HG02623 (cell line): ENCODE measurements around the gene FNDC11.

Experiments
- ATAC-seq: cut with Tn5 transposase; IDR thresholded peaks from one replicate; pipeline ENCODE4 v1.9.1; 2021; ENCODE audit warnings: moderate library complexity; ENCODE audit not compliant: unreplicated experiment

Gene FNDC11

DNA sequence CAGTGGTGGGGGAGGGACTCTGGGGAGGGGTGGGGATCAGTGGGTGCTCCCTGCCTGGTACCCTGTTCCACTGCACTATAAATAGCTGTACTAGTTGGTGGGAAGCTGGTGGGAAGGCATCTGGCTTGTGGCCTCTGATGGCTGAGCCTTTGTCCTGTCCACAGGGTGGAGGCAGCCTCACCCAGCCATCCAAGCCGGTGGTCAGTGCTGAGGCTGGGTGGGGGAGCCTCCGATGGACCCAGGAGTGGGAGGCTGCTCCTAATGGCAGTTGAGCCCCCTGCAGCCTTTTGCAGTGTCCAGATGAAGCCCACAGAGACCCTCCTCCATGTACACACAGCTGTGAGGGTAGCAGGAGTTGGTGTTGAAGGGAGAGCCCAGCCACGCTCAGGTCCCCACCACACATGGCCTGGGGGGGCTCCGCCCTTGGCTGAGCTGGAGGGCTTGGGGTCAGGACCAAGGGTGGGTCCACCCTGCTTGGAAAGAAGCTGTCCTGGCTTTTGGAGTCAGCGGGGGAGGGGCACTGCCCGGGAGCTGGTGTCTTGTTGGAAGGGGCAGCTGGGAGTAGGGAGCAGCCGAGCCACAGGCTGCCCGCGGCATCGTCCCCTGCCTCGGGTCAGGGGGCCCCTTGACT, 30.9 kb upstream of the FNDC11 start:
- ATAC-seq: no peak

DNA sequence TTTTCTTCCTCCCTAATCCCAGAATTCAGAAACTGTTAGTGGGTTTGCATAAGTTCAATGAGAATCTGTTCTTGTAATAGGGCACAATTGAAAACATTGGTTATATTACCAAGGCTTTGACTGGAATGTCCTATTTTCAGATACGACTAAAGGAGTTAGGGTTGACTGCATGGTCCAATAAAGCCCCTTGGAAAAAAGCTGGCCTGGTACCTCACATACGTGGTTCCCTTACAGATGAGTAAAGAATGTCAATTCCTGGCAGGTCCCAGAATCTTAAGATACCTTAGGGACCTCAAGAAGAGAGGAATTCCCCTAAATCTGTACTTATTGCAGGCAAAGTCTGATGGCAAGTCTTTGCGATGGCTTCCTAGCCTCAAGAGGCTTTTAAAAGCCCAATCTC, 28.8 kb upstream of the FNDC11 start:
- ATAC-seq: no peak

DNA sequence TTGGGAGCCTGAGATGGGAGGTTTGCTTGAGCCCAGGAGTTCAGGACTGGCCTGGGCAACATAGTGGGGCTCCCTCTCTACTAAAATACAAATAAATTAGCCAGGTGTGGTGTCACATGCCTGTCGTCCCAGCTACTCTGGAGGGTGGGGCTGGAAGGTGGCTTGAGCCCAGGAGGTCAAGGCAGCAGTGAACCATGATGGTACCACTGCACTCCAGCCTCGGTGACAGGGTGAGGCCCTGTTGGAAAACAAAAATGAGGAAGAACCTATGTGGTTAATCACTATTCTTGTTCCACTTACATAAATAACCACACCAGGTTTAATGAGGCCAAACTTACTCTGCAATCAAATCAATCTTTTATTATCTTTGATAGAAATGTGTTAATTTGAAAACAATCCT, 28.0 kb upstream of the FNDC11 start:
- no peak for ATAC-seq

DNA sequence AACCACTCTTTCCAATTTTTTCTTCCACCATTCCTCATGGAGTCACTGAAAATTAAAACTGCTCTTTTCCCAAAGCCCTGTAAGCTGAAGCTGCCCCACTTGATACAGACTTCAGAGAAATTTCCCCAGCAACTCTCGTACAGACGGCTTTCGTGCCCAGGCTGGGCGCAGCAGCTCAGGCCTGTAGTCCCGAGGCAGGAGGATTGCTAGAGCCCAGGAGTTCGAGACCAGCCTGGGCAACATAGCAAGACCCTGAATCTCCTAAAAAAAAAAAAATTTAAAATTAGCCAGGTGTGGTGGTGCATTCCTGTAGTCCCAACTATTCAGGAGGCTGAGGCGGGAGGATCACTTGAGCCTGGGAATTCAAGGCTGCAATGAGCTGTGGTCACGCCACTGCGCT, 26.8 kb upstream of the FNDC11 start:
- ATAC-seq: no peak

DNA sequence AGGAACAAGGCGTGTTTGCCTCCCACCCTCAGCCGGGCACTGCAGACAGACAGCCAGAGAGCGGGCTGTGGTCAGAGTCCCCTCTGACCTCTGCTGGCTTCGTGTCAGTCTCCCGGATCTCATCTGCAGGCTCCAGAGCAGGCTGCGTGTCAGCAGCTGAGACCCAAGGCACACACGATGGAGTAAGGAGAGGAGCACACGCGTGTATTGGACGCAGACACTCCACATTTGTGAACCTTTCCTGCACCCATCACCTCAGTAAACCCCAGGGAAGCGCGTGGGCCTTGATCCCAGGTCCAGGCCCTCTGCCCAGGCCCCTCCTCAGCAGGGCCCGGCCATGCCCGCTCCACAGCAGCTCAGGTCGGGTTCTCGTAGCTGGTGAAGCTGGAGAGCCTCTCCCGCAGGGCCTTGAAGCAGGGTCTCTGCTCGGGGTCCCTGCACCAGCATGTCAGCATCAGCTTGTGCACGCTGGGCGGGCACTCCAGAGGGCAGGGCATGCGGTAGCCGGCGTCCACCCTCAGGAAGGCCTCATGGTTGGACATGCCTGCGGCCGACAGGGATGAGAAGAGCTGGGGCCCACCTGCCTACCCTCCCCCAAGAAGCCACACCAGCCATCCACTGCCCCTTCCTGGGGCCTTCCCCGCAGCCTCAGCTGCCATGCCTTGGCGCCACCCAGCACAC, 24.6 kb upstream of the FNDC11 start:
- ATAC-seq: no peak

DNA sequence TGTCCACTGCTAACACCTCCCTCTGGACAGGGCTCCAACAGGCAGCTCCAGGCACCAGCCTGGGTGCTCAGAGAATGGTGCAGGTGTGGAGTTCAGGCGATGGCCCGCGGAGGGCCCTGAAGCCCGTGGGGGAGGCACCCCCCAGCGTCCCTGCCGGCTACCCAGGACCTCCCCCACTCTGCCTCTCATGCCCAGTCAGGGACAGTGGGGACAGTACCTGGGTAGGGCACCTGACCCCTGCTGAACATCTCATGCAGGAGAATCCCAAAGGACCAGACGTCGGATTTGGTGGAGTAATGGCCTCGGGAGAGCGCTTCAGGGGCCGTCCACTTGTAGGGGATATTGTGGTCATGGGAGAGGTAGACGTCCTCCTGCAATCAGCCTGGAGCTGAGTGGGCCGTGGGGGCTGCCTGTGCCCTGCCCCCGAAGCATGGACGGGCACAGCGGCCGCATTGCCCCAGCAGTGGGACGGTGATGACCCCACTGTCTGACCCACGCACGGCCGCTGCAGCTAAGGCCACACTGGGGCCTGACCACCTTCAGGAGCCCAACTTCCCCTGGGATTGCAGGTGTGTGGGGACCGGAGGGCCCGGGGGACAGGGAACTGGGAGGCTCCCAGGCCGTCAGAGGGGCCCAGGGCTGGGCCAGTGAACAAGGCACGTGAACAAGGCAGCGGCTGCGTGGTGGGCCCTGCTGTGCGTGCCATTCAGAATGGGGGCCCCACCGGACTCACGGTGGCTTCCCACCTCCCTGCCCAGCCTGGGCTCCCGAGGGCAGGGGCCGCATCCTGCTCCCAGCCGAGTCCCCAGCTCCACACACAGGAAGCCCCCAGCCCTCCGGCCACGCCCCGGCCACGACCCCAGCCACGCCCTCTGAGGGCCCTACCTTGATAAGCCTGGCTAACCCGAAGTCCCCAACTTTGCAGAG, 23.8 kb upstream of the FNDC11 start:
- ATAC-seq: no peak

DNA sequence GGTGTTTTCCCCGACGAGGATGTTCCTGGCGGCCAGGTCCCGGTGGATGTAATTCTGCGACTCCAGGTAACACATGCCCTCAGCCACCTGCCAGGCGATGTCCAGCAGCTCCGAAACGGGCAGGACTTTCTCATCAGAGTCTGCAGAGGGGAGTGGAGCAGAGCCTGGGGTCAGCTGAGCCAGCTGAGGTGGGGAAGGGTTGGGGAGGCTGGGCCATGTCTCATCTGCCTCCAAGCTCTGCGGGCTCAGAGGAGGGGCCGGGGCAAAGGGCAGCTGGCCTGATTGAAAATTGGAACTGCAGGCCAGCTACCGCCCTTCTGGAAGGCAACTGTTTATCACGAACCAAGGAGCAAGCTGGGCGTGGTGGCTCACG, 23.2 kb upstream of the FNDC11 start:
- ATAC-seq: no peak

DNA sequence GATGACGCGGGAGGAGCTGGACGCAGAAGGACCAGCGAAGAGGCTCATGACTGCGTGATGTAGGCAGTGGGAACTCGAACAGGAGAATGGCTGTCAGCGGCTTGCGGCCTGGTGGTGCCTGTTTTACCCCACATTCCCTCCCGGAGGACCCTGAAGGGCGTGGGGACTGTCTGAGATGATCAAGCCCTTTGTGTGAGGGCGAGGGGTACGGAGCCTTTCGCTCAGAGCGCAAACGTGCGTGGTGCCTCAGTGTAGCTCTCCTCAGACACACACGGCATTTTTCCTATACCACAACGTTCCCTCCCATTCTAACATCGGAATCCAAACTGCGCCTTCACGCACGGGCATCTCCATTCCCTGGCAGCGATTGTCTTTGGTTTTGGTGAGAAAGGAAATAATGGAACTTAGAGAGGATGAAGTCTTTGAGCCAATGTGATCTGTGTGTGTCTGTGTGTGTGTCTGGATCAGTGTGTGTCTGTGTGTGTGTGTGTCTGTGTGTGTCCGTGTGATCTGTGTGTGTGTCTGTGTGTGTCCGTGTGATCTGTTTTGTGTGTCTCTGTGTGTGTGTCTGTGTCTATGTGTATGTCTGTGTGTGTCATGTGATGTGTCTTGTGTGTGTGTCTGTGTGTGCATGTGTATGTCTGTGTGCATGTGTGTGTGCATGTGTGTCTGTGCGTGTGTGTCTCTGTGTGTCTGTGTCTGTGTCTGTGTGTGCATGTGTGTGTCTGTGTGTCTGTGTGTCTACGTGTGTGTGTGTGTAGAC, 22.1 kb upstream of the FNDC11 start:
- no peak for ATAC-seq

DNA sequence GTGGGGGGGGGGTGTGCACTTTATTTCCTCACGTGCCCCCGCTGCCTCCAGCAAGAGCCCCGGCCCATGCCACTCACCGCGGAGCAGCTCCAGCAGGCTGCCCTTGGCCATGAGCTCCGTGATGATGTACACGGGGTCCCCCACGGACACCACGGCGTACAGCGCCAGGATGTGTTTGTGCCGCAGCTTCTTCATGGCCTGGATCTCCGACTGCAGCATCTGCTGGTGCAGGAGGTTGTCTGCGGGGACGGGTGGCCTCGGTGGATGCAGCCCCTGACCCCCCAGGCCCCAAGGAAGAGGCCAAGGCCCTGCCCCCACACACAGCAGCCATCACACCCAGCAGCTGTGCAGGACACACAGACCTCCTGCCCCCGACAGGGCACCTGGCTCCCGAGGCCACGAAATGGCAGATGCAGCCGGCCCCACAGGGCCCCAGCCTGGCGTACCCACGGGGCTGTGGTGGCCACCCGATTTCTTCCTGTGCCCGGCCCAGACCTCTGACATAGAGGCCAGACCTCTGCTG, 21.4 kb upstream of the FNDC11 start:
- ATAC-seq: no peak

DNA sequence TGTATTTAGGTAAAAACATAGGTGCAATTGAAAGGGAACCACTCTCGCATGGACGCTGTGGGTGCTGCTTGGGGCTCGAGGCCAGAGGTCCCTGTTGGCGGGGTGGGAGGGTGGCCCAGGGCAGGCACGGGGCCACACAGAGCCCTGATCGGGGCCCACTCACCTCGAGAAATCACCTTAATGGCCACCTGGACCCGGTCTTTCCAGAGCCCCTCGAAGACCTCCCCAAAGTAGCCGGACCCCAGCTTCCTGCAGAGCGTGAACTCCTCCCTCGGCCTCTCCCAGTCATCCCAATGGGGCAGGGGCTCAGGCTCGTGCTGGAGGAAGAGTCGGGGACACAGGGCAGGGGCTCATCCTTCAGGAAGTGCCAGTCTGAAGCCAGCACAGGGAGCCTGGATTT, 20.6 kb upstream of the FNDC11 start:
- no peak for ATAC-seq

DNA sequence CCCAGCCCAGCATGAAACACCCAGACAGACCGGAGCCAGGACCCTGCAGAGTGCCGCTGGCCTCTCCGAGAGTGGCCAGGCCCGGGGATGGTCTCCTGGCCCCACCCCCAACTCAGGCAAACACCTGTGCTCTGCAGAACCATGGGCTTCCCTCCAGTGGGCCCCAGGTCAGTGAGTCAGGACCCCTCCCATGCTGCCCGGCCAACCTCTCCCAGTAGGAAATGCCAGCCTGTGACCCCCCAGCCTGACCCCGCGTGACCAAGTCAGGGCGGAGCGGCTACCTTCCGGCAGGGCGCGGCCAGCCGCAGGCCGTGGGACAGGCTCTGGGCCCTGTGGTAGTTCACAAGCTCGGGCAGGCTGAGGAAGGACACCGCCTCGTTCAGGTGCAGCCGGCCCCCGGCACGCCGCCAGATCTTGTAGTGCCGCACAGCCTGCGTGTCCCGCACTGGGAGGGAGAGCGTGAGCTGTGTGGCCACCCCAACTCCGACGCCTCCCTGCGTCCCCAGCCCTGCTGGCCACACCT, 20.0 kb upstream of the FNDC11 start:
- no peak for ATAC-seq

DNA sequence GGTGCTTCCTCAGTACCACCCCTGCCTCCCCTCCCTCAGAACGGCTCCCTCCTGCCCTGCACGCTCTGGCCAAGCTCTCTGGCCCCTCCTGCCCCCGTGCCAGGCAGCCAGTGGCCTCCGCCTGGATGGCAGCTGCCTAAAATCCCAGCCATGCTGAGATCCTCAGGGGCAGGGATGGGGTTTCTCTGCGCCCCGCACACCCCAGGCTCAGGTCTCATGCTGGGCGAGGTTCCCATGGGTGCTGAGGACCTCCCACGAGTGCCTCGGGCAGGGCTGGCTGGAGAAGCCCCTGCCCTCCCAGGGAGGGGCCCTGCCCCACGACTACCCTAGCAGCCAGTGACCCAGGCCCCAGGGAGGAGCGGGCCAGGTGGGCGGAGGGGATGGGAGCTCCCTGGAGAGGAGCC, 19.5 kb upstream of the FNDC11 start:
- ATAC-seq: no peak

DNA sequence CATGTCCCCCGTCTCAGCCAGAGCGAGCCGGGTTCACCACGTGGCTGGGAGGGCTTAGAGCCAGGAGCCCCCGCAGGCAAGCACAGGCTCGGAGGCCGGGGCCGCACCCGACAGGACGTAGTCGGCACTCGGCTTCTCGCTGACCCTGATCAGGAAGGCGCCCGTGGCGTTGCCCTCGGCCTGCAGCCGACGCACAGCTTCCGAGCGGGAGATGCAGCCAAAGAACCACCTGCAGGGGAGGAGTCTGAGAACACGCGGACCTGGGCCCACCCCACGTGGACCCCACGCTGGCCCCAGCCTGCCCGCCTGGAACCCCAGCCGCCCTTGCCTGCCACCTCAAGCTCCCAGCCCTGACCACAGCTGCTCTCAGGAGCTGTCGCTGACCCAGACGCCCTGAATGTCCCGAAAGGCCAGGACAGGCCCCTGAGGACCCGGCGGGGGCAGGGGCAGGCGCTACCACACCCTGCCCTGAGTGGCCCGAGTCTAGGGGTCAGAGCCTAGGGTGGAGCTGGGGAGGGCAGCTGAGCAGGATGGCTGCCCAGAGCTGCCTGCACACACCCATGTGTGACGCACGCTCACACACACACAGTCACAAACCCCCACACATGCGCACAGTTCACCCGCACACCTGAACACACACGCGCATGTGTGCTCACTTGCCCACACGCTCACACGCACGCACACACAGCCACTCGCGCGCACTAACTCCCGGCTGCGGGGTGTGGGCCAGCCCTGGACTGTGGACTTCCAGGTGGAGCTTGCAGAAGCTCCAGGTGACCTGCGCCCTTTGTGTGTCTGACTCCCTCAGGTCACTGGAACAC, 18.9 kb upstream of the FNDC11 start:
- no peak for ATAC-seq

DNA sequence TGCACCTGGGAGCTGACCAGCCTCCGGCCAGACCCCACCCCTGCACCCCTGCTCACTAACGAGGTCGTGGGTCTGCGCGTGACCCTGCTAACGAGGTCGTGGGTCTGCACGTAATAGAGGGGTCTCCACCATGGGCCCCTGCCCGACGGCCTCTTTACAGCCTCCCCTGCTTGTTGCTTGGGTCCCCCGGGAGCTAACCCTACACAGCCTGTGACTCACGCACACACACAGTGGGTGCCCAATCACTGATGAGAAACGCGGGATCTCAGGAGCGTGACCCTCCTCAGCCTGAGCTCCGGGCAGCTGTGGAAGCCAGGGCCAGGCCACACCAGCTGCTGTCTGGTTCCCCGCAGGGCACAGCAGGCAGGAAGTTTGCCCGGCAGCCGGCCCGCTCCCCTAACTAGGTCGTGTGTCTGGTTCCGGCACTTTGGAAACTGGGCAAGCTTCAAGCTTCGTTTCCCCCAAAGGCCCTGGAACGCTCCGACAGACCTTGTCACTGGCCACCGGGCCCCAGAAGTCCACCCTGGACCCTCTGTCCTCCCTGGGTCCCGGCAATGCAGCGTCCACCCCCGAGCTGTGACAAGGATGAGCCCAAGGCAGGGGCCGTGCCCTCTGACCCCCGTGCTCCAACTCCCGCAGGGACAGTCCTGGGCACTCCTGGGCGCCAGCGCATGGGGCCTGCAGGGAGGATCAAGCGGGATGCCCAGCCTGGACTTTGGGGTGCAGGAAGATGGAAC, 17.6 kb upstream of the FNDC11 start:
- ATAC-seq: no peak

DNA sequence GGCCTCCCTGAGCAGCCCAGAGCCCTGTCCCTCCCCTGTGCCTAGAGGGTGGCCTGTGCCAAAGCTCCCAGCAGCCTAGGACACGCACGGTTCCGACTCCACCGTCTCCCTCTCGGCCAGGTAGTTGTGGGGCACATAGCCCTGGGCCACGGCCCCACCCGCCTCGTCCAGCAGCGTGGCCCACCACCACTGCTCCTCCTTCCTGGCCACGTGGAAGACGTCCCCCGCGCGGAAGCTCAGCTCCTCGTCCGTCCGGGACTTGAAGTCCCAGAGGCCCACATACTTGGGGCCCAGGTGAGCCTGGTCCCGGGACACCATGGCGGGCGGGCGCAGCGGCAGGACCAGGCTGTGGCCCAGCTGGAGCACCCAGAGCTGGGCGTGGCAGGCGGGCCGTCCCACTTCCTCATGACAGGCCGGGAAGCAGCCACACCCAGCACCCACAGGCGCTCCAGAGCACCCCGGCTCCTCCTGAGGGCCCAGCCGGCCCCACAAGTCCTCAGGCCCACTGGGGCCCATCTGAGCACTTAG, 16.9 kb upstream of the FNDC11 start, which contains the start of gene PTK6:
TSS of gene PTK6 (minus strand) at position 380 of the 528 bp plus-strand sequence. CDS start at position 318, 62 bp downstream.
- no peak for ATAC-seq

DNA sequence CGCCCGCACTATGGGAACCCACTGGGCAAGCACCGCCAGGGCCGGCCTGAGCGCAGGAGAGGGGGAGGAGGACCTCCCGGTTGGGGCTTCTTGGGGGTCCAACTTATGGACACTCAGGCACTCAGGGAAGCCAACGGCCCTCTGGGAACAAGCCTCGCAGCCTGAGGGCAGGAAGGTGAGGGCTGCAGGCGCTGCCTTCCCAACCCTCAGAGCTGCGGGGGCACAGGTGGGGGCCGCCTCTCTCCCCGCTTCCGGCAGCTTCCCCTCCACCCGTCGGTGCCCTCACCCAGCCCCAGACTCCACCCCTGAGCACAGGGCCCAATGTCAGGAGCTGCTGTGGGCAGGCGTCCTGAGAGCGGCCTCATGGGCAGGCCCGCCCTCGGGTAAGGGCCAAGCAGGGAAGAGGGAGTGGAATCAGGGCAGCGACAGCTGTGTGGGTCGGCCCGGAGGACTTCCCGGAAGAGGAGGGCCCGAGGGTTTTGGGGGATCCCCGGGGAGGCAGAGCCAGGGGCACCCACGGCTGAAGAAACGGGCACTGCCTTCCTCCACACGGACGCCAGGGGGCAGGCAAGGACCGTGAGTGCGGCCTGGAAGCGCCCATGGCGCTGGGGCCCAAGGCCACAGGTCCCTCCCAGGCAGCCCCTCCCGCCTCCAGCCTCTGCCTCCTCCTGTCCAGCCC, 16.3 kb upstream of the FNDC11 start:
- ATAC-seq: peak; percentile 79

DNA sequence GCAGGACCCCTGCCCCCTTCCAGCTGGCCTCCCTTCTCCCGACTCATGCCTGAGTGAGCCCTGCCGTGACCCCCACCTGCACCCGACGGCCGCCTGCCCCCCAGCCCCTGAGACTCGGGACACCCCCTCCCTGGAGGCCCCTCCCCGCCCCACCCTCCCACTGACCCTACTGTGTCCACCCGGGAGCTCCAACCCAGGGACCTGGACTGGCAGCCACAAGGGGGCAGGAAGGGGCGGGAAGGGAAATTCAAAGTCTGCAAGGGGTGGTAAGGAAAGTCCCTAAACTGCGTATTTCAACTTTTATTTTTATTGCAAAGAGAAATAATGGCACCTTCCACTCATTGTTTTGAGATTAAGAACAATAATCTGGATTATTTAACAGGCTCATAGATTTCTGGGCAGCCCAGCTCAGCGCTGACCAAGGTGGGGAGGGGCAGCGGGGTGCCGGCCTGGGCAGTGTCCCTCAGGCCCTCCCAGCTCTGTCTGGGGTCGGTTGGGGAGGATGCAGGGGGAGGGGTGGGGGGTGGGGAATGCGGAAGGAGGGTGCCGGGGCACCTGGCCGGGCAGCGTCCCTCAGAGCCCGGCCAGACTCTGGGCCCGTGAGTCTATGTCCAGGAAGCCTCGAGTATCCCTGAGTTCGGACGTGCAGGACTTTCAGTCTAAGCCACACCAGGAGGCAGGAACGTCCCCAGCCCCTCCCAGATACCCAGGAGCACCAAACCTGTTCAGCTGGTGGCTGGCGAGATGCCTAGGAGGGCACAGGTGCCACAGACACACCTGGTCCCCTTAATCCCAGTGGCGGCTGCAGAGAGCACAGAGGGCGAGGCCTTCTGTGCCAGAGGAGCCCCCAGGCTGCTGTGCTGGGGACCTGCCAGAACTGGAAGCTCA, 15.5 kb upstream of the FNDC11 start:
- ATAC-seq: no peak
